Effector memory CD8-positive, alpha-beta T cell (primary cell): ENCODE measurements around the gene PIK3C2B.
A peak's percentile ranks its signal among the peaks of the same experiment; 100 is the strongest.
"Not testable (repeated sequence)": the region's sequence is repeated elsewhere in the genome, so short reads cannot be mapped to it uniquely, and the experiment has no call there.

ENCODE experiments used
- ATAC-seq: fragments of 150-1000 bp; cut with Tn5 transposase; replicated peaks from 2 replicates; pipeline ENCODE4 v1.10.0; 2021; ENCODE audit warnings: mild to moderate bottlenecking, moderate library complexity
- DNase-seq, 3 experiments: peaks; one replicate each; pipeline ENCODE4 v3.0.0; 2021
- H3K27ac Mint-ChIP-seq, 2 donors: one replicate each; pipeline ENCODE4 v1.8.0; 2022; ENCODE audit warnings: mild to moderate bottlenecking in 2 of 2, mixed read lengths in 2 of 2, moderate library complexity in 2 of 2
- H3K27me3 Mint-ChIP-seq, 2 donors: one replicate each; pipeline ENCODE4 v1.8.0; 2022; ENCODE audit warnings: mixed read lengths in 2 of 2
- H3K36me3 Mint-ChIP-seq: one replicate; pipeline ENCODE4 v1.8.0; 2022; ENCODE audit warnings: mild to moderate bottlenecking, moderate library complexity, mixed read lengths; ENCODE audit not compliant: insufficient read depth
- H3K4me1 Mint-ChIP-seq, 2 donors: one replicate each; pipeline ENCODE4 v1.8.0; 2022; ENCODE audit warnings: low read depth in 2 of 2, mixed read lengths in 2 of 2
- H3K4me3 Mint-ChIP-seq, 2 donors: one replicate each; pipeline ENCODE4 v1.8.0; 2022; ENCODE audit warnings: mild to moderate bottlenecking in 2 of 2, mixed read lengths in 2 of 2, moderate library complexity in 2 of 2
- H3K9me3 Mint-ChIP-seq, 2 donors: one replicate each; pipeline ENCODE4 v1.8.0; 2022; ENCODE audit warnings: mixed read lengths in 2 of 2

Gene PIK3C2B

DNA sequence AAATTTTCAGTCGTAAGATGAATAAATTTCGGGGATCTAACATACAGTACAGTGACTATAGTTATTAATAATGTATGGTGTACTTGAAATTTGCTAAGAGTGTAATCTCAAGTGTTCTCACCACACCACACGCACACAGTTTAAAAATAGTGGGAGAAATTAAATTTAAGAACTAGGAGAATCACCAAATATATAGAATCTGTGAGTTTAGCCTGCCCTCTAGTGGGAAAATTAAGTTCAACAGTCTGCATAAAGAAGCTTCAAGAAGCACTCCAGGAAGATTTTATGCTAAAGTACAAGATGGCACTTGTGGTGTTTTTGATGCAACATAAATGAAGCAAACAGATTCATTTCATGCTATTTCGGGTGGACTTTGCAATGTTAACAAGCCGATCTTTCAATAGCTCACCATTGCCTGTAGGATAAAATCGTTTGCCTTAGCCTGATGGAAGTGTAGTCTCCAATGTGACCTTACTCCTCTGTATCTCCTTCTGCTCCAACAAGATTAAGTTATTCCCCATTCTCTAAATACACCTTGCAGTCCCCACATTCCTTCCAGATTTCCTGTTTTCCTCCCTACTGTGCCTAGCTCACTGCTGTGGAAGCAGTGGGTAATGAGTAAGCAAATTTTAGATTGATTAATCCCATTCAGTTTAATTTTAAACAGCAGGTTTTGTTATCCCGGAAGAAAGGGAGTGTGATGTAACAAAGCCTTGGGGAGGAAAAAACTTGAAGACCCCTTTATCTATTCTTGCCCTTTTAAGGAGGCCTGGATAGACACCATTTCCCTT, 8.7 kb upstream of the PIK3C2B start:
- H3K9me3 Mint-ChIP-seq, result peaks cover 0 to 2% of the 10 kb centered on the region in 2 donors
- H3K27ac Mint-ChIP-seq, result no peak overlapping the region
- peak; percentile 11 for ATAC-seq
- no peak overlapping the region for H3K4me3 Mint-ChIP-seq
- H3K4me1 Mint-ChIP-seq, result peaks cover 24 to 30% of the 10 kb centered on the region in 2 donors
- H3K36me3 Mint-ChIP-seq, result peaks cover 27% of the 10 kb centered on the region
- peak; percentile 51 to 63 (median 58) for DNase-seq
- H3K27me3 Mint-ChIP-seq, result peaks cover 6 to 10% of the 10 kb centered on the region in 2 donors

- no peak for DNase-seq
- no peak for ATAC-seq
- H3K9me3 Mint-ChIP-seq, result peaks cover 0 to 2% of the 10 kb centered on the region in 2 donors
- peaks cover 6 to 10% of the 10 kb centered on the region in 2 donors for H3K27me3 Mint-ChIP-seq
- no peak overlapping the region for H3K4me3 Mint-ChIP-seq
- H3K36me3 Mint-ChIP-seq, result peaks cover 22% of the 10 kb centered on the region
- peaks cover 19 to 21% of the 10 kb centered on the region in 2 donors for H3K4me1 Mint-ChIP-seq
- no peak overlapping the region for H3K27ac Mint-ChIP-seq
Measured at GRCh38 chr1:204502241-204502640, 7.6 kb upstream of the PIK3C2B start.

GRCh38 chr1:204499511-204500468, 5.2 kb upstream of the PIK3C2B start:
- peaks cover 5% of the 10 kb centered on the region for H3K36me3 Mint-ChIP-seq
- no peak overlapping the region for H3K27ac Mint-ChIP-seq
- H3K4me3 Mint-ChIP-seq, result no peak overlapping the region
- no peaks in the 10 kb centered on the region for H3K9me3 Mint-ChIP-seq
- ATAC-seq (no peak), DNase-seq (no peak)
- peaks cover 10 to 13% of the 10 kb centered on the region in 2 donors for H3K4me1 Mint-ChIP-seq
- H3K27me3 Mint-ChIP-seq, result no peaks in the 10 kb centered on the region

DNA sequence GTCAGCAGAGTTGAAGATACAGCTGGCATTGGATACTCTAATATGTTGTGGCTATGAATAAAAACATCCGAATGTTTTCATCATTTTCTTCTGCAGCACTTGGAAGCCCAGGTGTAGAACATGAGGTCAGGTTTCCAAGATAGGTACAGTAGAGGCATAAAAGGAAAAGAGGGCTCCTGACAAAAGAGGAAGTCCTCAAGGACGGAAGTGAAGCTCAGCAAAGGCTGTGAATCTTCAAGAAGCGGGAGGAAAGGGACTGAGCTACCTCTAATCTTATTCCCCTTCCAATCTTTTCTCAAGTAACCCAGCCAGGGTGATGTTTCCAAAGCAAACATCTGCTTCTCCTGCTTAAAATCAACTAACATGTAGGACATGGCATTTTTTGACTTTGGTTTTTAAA, 4.4 kb upstream of the PIK3C2B start:
- ATAC-seq (no peak), DNase-seq (no peak)
- Mint-ChIP-seq H3K4me3 (no peak overlapping the region), H3K9me3 (no peaks in the 10 kb centered on the region), H3K36me3 (peaks cover 6% of the 10 kb centered on the region), H3K4me1 (peaks cover 10 to 14% of the 10 kb centered on the region in 2 donors), H3K27me3 (no peaks in the 10 kb centered on the region), H3K27ac (peak overlapping the region in 1 of 2 donors; percentile 4)

- Mint-ChIP-seq H3K9me3 (no peaks in the 10 kb centered on the region), H3K27me3 (no peaks in the 10 kb centered on the region), H3K4me3 (peak overlapping the region; percentile 96 to 97), H3K27ac (peak overlapping the region; percentile 97 to 98), H3K36me3 (peaks cover 9% of the 10 kb centered on the region), H3K4me1 (peaks cover 28 to 34% of the 10 kb centered on the region in 2 donors)
- no peak for ATAC-seq
- no peak for DNase-seq
Measured at GRCh38 chr1:204495777-204496176, 1.2 kb upstream of the PIK3C2B start.

GRCh38 chr1:204495078-204495753, 611 bp upstream of the PIK3C2B start:
- Mint-ChIP-seq H3K27ac (peak overlapping the region; percentile 97 to 98), H3K4me1 (peaks cover 31 to 38% of the 10 kb centered on the region in 2 donors), H3K27me3 (no peaks in the 10 kb centered on the region), H3K9me3 (no peaks in the 10 kb centered on the region), H3K4me3 (peak overlapping the region; percentile 96 to 97), H3K36me3 (peaks cover 9% of the 10 kb centered on the region)
- ATAC-seq (peak; percentile 55), DNase-seq (peak in 2 of 3 experiments; percentile 30 to 35)

DNA sequence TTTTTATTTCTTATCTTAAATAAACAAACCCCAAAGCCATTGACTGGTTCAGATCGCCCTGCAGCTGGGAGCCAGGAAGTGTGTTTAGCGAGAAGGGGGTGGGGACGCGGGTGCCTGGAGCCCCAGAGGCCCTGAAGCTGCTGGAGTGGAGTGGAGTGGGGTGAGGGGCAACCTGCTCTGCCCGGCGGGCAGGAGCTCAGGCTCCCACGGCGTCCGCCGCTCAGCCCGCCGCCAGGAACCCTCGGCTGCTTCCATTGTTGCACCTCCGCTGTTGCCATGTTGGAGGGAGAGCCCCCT, 673 bp downstream of the PIK3C2B start:
- Mint-ChIP-seq H3K27me3 (no peaks in the 10 kb centered on the region), H3K4me1 (peaks cover 40 to 49% of the 10 kb centered on the region in 2 donors), H3K4me3 (peak overlapping the region; percentile 96 to 97), H3K9me3 (no peaks in the 10 kb centered on the region), H3K36me3 (peaks cover 9% of the 10 kb centered on the region), H3K27ac (peak overlapping the region; percentile 97 to 98)
- DNase-seq (peak in 2 of 3 experiments; percentile 42 to 58), ATAC-seq (peak; percentile 53)

DNA sequence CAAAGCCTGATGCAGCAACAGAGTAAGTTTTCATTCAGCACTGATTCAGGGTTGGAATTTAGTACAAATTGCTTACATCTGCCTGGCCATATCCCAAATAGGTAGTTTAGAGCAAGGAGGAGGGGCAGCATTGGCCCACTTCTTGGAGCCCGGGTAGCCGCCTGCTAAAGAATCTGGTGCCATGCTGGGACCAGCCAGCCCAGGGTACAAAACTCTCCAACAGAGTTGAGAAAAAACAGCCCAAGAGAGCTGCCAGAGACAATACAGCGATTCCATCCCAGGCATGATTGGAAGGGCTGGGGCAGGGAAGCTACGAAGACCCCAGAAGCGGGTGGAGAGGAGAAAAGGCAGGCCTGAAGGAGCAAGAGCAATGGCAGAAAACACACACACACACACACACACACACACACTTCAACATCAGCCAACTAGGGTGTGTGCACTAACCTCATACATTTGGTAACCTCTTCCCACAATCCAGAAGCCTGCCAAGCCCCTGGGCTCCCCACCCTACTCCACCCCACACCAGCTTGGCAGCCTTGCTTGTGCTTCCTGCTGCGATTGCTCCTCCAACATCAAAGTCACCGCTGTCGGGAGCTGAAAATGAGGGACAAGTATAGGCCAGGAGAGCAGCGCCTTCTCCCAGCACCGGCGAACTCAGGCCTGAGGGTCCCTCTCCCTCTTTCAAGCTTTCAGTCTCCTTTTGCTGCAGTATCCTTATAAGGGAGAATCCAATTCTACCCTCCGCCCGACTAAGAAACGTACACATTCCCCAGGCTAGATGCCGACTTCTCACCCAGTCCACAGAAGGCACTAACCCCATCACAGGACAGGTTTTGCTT, 1.2 kb downstream of the PIK3C2B start:
- Mint-ChIP-seq H3K27ac (peak overlapping the region; percentile 97 to 98), H3K4me3 (peak overlapping the region; percentile 96 to 97), H3K27me3 (no peaks in the 10 kb centered on the region), H3K9me3 (no peaks in the 10 kb centered on the region), H3K36me3 (peaks cover 9% of the 10 kb centered on the region), H3K4me1 (peaks cover 42 to 54% of the 10 kb centered on the region in 2 donors)
- ATAC-seq (no peak), DNase-seq (no peak)

GRCh38 chr1:204491655-204492054, 3.0 kb downstream of the PIK3C2B start:
- ATAC-seq (no peak), DNase-seq (no peak)
- Mint-ChIP-seq H3K9me3 (no peaks in the 10 kb centered on the region), H3K4me3 (peak overlapping the region; percentile 96 to 97), H3K36me3 (peaks cover 9% of the 10 kb centered on the region), H3K4me1 (peaks cover 47 to 59% of the 10 kb centered on the region in 2 donors), H3K27ac (peak overlapping the region; percentile 97 to 98), H3K27me3 (no peaks in the 10 kb centered on the region)

GRCh38 chr1:204487256-204487615, 7.4 kb downstream of the PIK3C2B start:
- H3K27me3 Mint-ChIP-seq, result no peaks in the 10 kb centered on the region
- H3K4me1 Mint-ChIP-seq, result peaks cover 41 to 42% of the 10 kb centered on the region in 2 donors
- no peak overlapping the region for H3K4me3 Mint-ChIP-seq

DNA sequence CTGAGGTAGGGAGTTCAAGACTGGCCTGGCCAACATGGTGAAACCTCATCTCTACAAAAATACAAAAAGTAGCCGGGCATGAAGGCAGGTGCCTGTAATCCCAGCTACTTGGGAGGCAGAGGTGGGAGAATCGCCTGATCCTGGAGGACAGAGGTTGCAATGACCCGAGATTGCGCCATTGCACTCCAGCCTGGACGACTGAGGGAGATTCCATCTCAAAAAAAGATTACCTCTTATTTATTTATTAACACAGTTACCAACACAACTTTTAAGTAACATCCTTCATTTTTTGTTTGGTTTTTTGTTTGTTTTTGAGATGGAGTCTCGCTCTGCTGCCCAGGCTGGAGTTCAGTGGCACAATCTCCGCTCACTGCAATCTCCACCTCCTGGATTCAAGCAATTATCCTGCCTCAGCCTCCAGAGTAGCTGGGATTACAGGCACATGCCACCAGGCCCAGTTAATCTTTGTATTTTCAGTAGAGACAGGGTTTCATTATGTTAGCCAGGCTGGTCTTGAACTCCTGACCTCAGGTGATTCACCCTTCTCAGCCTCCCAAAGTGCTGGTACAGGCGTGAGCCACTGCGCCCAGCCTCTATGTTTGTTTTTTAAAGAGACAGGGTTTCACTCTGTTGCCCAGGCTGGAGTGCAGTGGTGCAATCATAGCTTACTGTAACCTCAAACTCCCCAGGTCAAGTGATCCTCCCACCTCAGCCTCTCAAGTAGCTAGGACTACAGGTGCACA, 7.9 kb downstream of the PIK3C2B start:
- not testable (repeated sequence) for H3K27me3 Mint-ChIP-seq, H3K4me3 Mint-ChIP-seq, ATAC-seq, H3K9me3 Mint-ChIP-seq, DNase-seq, H3K27ac Mint-ChIP-seq, H3K36me3 Mint-ChIP-seq
- peaks cover 35 to 37% of the 10 kb centered on the region in 2 donors for H3K4me1 Mint-ChIP-seq

More at GRCh38 chr1:204487256-204487615, 7.4 kb downstream of the PIK3C2B start:
- peaks cover 2% of the 10 kb centered on the region for H3K36me3 Mint-ChIP-seq
- H3K27ac Mint-ChIP-seq, result no peak overlapping the region
- ATAC-seq (no peak), DNase-seq (no peak)
- no peaks in the 10 kb centered on the region for H3K9me3 Mint-ChIP-seq

DNA sequence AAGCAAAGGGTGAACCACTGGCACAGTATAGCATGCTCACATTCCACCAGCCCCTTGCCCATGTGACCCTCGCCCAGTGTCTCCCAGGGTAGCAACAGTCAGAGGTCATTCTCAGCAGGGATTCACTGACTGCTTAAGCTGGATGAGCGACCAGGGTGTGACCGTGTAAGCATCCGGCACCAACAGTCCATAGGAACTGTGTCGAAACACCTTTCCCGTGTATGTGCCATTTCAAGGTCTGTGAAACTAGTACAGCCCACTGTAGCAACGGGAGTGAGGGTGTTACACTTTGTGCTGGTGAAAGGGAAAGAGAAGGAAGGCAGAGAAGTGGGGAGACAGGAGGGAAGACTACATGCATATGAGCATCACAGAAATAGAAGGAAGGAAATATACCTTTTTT, 10.8 kb downstream of the PIK3C2B start:
- no peak overlapping the region for H3K4me3 Mint-ChIP-seq
- no peaks in the 10 kb centered on the region for H3K9me3 Mint-ChIP-seq
- no peak for ATAC-seq
- DNase-seq, result no peak
- H3K36me3 Mint-ChIP-seq, result peaks cover 5% of the 10 kb centered on the region
- no peak overlapping the region for H3K27ac Mint-ChIP-seq
- no peaks in the 10 kb centered on the region for H3K27me3 Mint-ChIP-seq
- peaks cover 46 to 48% of the 10 kb centered on the region in 2 donors for H3K4me1 Mint-ChIP-seq
